GM23248 (cell line): ENCODE results near the gene FBN3.

Experiments
- EZH2 ChIP-seq: fragments of 200-600 bp; sonication (generic); IDR thresholded peaks from 2 replicates; pipeline ENCODE4 v1.6.1; 2018; ENCODE audit warnings: antibody characterized with exemption, mild to moderate bottlenecking; ENCODE audit not compliant: insufficient read depth, poor library complexity, severe bottlenecking
- EZH2phosphoT487 ChIP-seq: fragments of 200-600 bp; sonication (generic); IDR thresholded peaks from 2 replicates; pipeline ENCODE4 v1.6.1; 2018; ENCODE audit warnings: antibody characterized with exemption, moderate library complexity, mild to moderate bottlenecking, low read depth; ENCODE audit not compliant: insufficient read depth

DNA sequence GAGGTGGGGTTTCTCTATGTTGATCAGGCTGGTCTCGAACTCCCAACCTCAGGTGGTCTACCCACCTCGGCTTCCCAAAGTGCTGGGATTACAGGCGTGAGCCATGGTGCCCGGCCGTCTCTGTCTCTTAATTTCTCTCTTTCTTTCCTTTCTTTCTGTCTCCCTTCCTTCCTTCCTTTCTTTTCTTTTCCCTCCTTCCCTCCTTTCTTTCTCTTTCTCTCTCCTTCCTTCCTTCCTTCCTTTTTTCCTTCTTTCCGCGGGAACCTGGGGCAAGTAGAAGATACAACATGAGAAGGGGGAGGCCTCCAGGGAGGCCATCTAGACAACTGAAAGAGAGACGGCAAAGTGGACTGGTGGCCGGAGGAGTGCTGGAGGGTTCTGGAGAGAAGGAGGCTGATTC, 128.7 kb downstream of the FBN3 start:
- no peak for TF ChIP-seq EZH2phosphoT487
- TF ChIP-seq EZH2, result no peak
